Spleen (tissue), 11 donors: Measurements from ENCODE around the gene VWA5B2. TPM values are rescaled to one million over a fixed set of nuclear protein-coding genes. Genes with fewer than 3 reads are reported as not detected.

Experiments
- DNase-seq: peaks from one replicate; pipeline ENCODE4 v3.0.0-alpha.2; 2020
- H3K27ac ChIP-seq, 8 donors: fragments of 200-600 bp; sonication (generic) in 7 of 8; 1 replicate in 4 of 8; 2 replicates in 4 of 8; pipeline versions ENCODE4 v1.5.0 to v1.8.0; 2016 to 2021; ENCODE audit warnings: inconsistent platforms in 4 of 8, mild to moderate bottlenecking in 4 of 8, moderate library complexity in 1 of 8
- H3K27me3 ChIP-seq, 7 donors: fragments of 200-600 bp; sonication (generic) in 6 of 7; replicated peaks in 1 of 7; 1 replicate in 4 of 7; 2 replicates in 3 of 7; pipeline versions ENCODE4 v1.5.0 to v1.8.0; 2016 to 2021; ENCODE audit warnings: inconsistent platforms in 3 of 7, mild to moderate bottlenecking in 1 of 7
- H3K36me3 ChIP-seq, 6 donors: fragments of 200-600 bp; sonication (generic) in 5 of 6; 1 replicate in 4 of 6; 2 replicates in 2 of 6; pipeline versions ENCODE4 v1.5.0 to v1.8.0; 2016 to 2021; ENCODE audit warnings: inconsistent platforms in 2 of 6
- H3K4me1 ChIP-seq, 6 donors: fragments of 200-600 bp; sonication (generic) in 5 of 6; 1 replicate in 3 of 6; 2 replicates in 3 of 6; pipeline versions ENCODE4 v1.5.0 to v1.8.0; 2016 to 2021; ENCODE audit warnings: inconsistent platforms in 3 of 6
- H3K4me3 ChIP-seq, 8 donors: fragments of 200-600 bp; sonication (generic) in 7 of 8; 1 replicate in 4 of 8; 2 replicates in 4 of 8; pipeline versions ENCODE4 v1.5.0 to v1.8.0; 2016 to 2021; ENCODE audit warnings: inconsistent platforms in 4 of 8, mild to moderate bottlenecking in 4 of 8, moderate library complexity in 2 of 8
- H3K9me3 ChIP-seq, 8 donors: fragments of 200-600 bp; sonication (generic) in 7 of 8; 1 replicate in 4 of 8; 2 replicates in 4 of 8; pipeline versions ENCODE4 v1.5.0 to v1.8.0; 2016 to 2021; ENCODE audit warnings: inconsistent platforms in 4 of 8
- POLR2A ChIP-seq, 3 donors: fragments of 450-650 bp; IDR thresholded peaks; one replicate each; pipeline ENCODE4 v1.5.1; 2017; ENCODE audit warnings: antibody characterized with exemption in 3 of 3, mild to moderate bottlenecking in 1 of 3
- POLR2AphosphoS5 ChIP-seq, 3 donors: sonication (generic); formaldehyde crosslinking; IDR thresholded peaks; one replicate each; pipeline ENCODE4 v1.5.1; 2017; ENCODE audit warnings: antibody characterized with exemption in 3 of 3
- whole genome bisulfite sequencing, 5 donors: extraction: QIAGEN DNeasy Blood & Tissue Kit in 3 of 5; methylation state at CpG; one replicate each; pipeline versions ENCODE4 v1.1.5 to v1.1.7; 2013 to 2018; 5-methylcytosine and 5-hydroxymethylcytosine counted together
- intact Hi-C: fragments of 100-400 bp; cut with DNase I; formaldehyde crosslinking; loops from one replicate; pipeline ENCODE4 v1.15.0; 2023; ENCODE audit warnings: low total_unique reads
- polyA plus RNA-seq, 3 donors: library from polyadenylated mRNA; stranded (reverse); fragments of 200-250 nt; gene quantifications; one replicate each; pipeline ENCODE4 v1.2.1, GENCODE V29; 2013
- total RNA-seq, 7 donors: library from RNA; depleted of rRNA in 3 of 7; stranded (reverse); fragments of >200 nt in 3 of 7; fragmentation: NEBNext Ultra II Directional in 4 of 7; extraction: Animal tissue kit (Norgen Biotek cat#: 25700) in 4 of 7; gene quantifications; one replicate each; pipeline versions ENCODE4 v1.1.0 to v1.2.1, GENCODE V29; 2016 to 2021
- TF ChIP-seq, protein P1 (sequence below), 11 experiments: fragments of 200-600 bp in 7 of 11; fragments of 450-650 bp in 4 of 11; sonication (generic) in 4 of 11; IDR thresholded peaks in 8 of 11; conservative IDR thresholded peaks in 3 of 11; 1 replicate in 7 of 11; 2 replicates in 4 of 11; pipeline versions ENCODE4 v1.4.0 to v1.8.0; 2016 to 2021; ENCODE audit warnings: antibody characterized with exemption in 11 of 11, inconsistent platforms in 4 of 11, mild to moderate bottlenecking in 1 of 11
- donor health status: healthy with polysubstance abuse.
- donor health status: DM: no; HTN: no; CAD: no; lungs with moderate emphysema.
- donor health status: DM: no; HTN: no; CAD: no.
- donor health status: Bipolar disorder and iron deficiency.
- donor health status: healthy.
- donor health status: DM: no; HTN: no; CAD: no.
- donor health status: DM: yes; HTN: yes; CAD: no.

VWA5B2 gene
- total and polyA plus RNA-seq, 10 donors, result 0.02 to 0.68 (median 0.08) TPM; not detected in 5

DNA sequence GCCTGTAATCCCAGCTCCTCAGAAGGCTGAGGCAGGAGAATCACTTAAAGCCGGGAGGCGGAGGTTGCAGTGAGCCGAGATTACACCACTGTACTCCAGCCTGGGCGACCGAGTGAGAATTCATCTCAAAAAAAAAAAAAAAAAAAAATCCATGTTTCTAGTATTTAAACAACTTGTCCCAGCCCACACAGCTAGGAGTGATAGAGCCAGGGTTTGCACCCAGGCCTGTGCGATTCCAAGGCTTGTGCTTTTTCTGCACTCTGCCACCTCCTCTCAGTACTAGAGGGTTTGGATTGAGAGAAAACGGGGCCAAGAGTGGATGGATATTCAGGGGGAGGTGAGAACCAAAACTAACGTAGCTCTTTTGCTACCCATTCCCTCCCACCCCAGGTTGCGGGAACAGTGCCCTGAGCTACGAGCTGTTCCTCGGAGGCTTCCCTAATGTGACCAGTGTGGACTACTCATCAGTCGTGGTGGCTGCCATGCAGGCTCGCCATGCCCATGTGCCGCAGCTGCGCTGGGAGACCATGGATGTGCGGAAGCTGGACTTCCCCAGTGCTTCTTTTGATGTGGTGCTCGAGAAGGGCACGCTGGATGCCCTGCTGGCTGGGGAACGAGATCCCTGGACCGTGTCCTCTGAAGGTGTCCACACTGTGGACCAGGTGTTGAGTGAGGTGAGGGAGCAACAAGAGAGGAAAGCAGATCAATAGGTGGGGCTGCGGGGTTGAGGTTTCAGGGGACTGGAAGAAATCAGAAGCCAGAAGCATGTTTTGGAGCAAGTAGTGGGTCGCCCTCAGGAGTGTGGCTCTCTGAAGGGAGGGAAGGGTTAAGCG, 27.9 kb downstream of the VWA5B2 start:
- no peaks in the 10 kb centered on the region for H3K9me3 ChIP-seq
- no peak for DNase-seq
- TF ChIP-seq POLR2AphosphoS5 (IDR thresholded peaks at IDR 0.05), result no peak
- no peak for TF ChIP-seq POLR2A (IDR thresholded peaks at IDR 0.05)
- TF ChIP-seq, protein P1, sequence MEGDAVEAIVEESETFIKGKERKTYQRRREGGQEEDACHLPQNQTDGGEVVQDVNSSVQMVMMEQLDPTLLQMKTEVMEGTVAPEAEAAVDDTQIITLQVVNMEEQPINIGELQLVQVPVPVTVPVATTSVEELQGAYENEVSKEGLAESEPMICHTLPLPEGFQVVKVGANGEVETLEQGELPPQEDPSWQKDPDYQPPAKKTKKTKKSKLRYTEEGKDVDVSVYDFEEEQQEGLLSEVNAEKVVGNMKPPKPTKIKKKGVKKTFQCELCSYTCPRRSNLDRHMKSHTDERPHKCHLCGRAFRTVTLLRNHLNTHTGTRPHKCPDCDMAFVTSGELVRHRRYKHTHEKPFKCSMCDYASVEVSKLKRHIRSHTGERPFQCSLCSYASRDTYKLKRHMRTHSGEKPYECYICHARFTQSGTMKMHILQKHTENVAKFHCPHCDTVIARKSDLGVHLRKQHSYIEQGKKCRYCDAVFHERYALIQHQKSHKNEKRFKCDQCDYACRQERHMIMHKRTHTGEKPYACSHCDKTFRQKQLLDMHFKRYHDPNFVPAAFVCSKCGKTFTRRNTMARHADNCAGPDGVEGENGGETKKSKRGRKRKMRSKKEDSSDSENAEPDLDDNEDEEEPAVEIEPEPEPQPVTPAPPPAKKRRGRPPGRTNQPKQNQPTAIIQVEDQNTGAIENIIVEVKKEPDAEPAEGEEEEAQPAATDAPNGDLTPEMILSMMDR (IDR thresholded peaks at IDR 0.05 in 8 of 11, conservative IDR thresholded peaks at IDR 0.05 in 3 of 11), result no peak
- peaks cover 14 to 30% (median 26%) of the 10 kb centered on the region in 6 donors for H3K4me1 ChIP-seq
- no peak overlapping the region for H3K4me3 ChIP-seq
- 92 to 96% (median 93%) methylated on average over 23 of the region's 23 CpGs for WGBS, 5 donors
- peaks cover 0 to 17% (median 2%) of the 10 kb centered on the region in 6 donors for H3K36me3 ChIP-seq
- intact Hi-C loops, result loop anchor here (10.0 kb wide), 1 partner anchor 372 kb away; the partner anchor contains the start of gene PARL
- no peak overlapping the region for H3K27ac ChIP-seq
- H3K27me3 ChIP-seq, result peaks cover 2 to 41% (median 30%) of the 10 kb centered on the region in 7 donors

DNA sequence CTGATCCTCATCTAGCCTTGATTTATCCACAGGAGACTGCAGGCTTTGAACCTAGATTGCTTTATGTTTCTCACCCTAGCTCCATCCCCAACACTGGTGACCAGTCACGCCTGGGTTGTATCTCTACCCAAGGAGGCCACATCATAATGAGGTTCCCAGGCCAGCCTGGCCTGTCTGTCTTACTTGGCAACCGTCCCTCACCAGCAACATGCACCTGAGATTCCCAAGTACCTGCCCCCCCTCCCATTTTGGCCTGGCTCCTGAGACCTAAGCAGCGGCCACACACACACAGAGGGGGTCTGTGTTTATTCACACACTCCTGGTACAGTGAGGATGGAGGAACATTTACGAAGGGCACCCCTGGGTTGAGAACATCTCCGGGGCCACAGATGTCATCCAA, 29.5 kb downstream of the VWA5B2 start:
- peaks cover 17 to 39% (median 32%) of the 10 kb centered on the region in 6 donors for H3K4me1 ChIP-seq
- peaks cover 0 to 17% (median 2%) of the 10 kb centered on the region in 6 donors for H3K36me3 ChIP-seq
- intact Hi-C loops, result loop anchor here (10.0 kb wide), 1 partner anchor 374 kb away; the partner anchor contains the start of gene PARL
- H3K9me3 ChIP-seq, result no peaks in the 10 kb centered on the region
- H3K27ac ChIP-seq, result no peak overlapping the region
- DNase-seq, result no peak
- H3K4me3 ChIP-seq, result no peak overlapping the region
- TF ChIP-seq POLR2AphosphoS5 (IDR thresholded peaks at IDR 0.05) (no peak), POLR2A (IDR thresholded peaks at IDR 0.05) (no peak)
- TF ChIP-seq, protein P1 (IDR thresholded peaks at IDR 0.05 in 8 of 11, conservative IDR thresholded peaks at IDR 0.05 in 3 of 11), result no peak
- 80 to 95% (median 92%) methylated on average over 5 of the region's 5 CpGs for WGBS, 5 donors
- peaks cover 3 to 57% (median 45%) of the 10 kb centered on the region in 7 donors for H3K27me3 ChIP-seq

DNA sequence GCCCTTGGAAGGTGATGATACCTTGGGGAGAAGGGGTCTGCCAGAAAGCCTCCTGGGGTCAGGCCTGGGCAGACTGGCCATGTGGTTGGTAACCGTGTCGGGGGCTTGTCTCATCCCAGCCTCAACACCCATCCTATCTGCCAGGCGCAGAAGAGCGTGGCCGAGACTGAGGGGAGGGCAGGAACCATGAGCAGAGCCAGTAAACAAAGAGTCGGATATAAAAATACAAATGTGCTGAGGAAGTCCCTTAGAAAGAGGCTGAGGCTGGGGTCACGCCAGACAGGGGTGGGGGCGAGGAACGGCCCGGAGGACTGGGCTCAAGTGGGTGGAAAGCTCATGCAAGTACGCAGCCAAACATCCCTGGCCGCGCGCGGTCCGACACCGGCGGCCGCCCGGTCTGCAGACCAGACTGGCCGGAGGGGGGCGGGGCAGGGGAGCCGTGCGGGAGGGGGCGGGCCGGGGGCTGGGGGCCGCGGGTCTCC, 30.1 kb downstream of the VWA5B2 start:
- Histone ChIP-seq H3K27me3 (peaks cover 3 to 62% (median 49%) of the 10 kb centered on the region in 7 donors), H3K36me3 (peaks cover 0 to 17% (median 2%) of the 10 kb centered on the region in 6 donors), H3K9me3 (no peaks in the 10 kb centered on the region), H3K27ac (no peak overlapping the region), H3K4me3 (peak overlapping the region in 1 of 8 donors; percentile 75), H3K4me1 (peaks cover 17 to 39% (median 32%) of the 10 kb centered on the region in 6 donors)
- TF ChIP-seq, protein P1 (IDR thresholded peaks at IDR 0.05 in 8 of 11, conservative IDR thresholded peaks at IDR 0.05 in 3 of 11), result no peak
- TF ChIP-seq POLR2AphosphoS5 (IDR thresholded peaks at IDR 0.05) (no peak), POLR2A (IDR thresholded peaks at IDR 0.05) (no peak)
- 22 to 37% (median 28%) methylated on average over 16 to 28 of the region's 28 CpGs for WGBS, 5 donors
- intact Hi-C loops, result loop anchor here (10.0 kb wide), 1 partner anchor 375 kb away; the partner anchor contains the start of gene PARL
- no peak for DNase-seq
